Nephron progenitor cell (in vitro differentiated cells): ENCODE measurements around the gene CPED1.
"Not testable (repeated sequence)": the region's sequence is repeated elsewhere in the genome, so short reads cannot be mapped to it uniquely, and the experiment has no call there.

Experiments
- DNase-seq: peaks from one replicate; pipeline ENCODE4 v3.0.0; 2021
- H3K27ac Mint-ChIP-seq: 2 replicates; pipeline ENCODE4 v1.8.0; 2021; ENCODE audit warnings: mild to moderate bottlenecking, moderate library complexity, mixed read lengths
- H3K27me3 Mint-ChIP-seq: 2 replicates; pipeline ENCODE4 v1.8.0; 2021; ENCODE audit warnings: mild to moderate bottlenecking, low read depth, mixed read lengths; ENCODE audit not compliant: poor library complexity
- H3K36me3 Mint-ChIP-seq: 2 replicates; pipeline ENCODE4 v1.8.0; 2021; ENCODE audit warnings: low read depth, mixed read lengths
- H3K4me1 Mint-ChIP-seq: 2 replicates; pipeline ENCODE4 v1.8.0; 2021; ENCODE audit warnings: mixed read lengths
- H3K4me3 Mint-ChIP-seq: 2 replicates; pipeline ENCODE4 v1.8.0; 2021; ENCODE audit warnings: mild to moderate bottlenecking, moderate library complexity, mixed read lengths
- H3K9me3 Mint-ChIP-seq: 2 replicates; pipeline ENCODE4 v1.8.0; 2021; ENCODE audit warnings: mild to moderate bottlenecking, moderate library complexity, mixed read lengths
- CTCF ChIP-seq: fragments of 200-600 bp; sonication (generic); IDR thresholded peaks from 2 replicates; pipeline ENCODE4 v1.5.0; 2021; ENCODE audit warnings: antibody characterized with exemption

Gene CPED1

DNA sequence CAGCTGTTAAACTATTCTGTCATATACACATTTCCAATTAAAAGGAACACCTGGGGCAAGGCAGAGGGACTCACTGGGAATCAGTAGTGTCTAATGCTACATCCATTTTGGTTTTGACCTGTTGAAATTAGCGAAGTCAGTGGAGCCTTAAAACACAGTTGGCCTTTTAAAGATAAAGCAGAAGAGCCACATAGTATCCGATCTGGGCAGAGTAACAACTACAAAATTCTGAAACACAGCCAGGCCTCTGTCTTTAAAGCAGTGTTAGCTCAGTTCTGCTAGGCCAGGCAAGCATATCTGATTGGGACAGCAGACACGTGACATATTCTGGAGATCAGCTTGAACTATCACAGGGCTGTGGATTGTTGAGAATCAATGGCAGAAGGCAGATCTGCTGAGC, 222.7 kb downstream of the CPED1 start:
- no peaks in the 10 kb centered on the region for H3K9me3 Mint-ChIP-seq
- no peak overlapping the region for H3K27ac Mint-ChIP-seq
- no peaks in the 10 kb centered on the region for H3K36me3 Mint-ChIP-seq
- no peak overlapping the region for H3K4me3 Mint-ChIP-seq
- H3K4me1 Mint-ChIP-seq = no peaks in the 10 kb centered on the region
- peaks cover 3% of the 10 kb centered on the region for H3K27me3 Mint-ChIP-seq
- no peak for TF ChIP-seq CTCF
- no peak for DNase-seq

DNA sequence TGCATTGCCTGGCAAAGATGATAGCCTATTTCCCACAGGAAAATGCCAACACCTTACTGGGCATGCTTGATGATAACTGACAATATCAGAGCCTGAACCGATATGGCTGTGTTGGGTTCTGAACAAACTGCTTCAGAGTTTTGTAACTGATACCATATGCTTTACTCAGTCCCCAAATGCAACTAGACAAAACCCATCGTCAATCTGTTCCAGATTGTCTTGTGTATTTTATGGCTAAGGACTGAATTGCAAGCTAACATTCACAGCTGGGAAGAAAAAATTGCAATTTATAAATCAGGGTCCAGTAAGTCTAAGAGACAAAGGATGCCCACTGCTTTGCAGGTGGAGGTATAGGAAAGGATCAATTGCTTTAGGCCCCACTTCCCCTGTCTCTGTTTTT, 223.5 kb downstream of the CPED1 start:
- H3K4me1 Mint-ChIP-seq = no peaks in the 10 kb centered on the region
- H3K27ac Mint-ChIP-seq = no peak overlapping the region
- no peaks in the 10 kb centered on the region for H3K36me3 Mint-ChIP-seq
- no peak overlapping the region for H3K4me3 Mint-ChIP-seq
- H3K27me3 Mint-ChIP-seq = peaks cover 3% of the 10 kb centered on the region
- TF ChIP-seq CTCF = no peak
- DNase-seq = no peak
- H3K9me3 Mint-ChIP-seq = no peaks in the 10 kb centered on the region

DNA sequence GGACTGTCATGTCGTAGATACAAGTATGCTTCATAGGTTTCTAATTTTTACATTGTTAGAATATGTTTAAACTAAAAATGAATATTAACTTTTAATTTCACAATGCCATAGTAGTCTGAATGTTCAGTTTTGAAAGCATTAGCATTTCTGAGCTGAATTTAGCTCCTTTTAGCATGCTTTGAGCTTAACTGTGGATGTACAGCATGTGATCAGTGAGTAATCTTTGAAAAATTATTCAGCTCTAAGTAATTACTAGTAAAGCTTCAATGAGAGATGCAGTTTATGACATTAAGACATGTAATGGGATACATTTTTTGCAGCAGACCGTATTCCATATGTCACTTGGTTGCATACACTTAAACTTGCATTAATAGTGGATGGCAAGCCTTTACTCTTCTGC, 226.1 kb downstream of the CPED1 start:
- TF ChIP-seq CTCF = no peak
- no peaks in the 10 kb centered on the region for H3K4me1 Mint-ChIP-seq
- H3K36me3 Mint-ChIP-seq = no peaks in the 10 kb centered on the region
- no peaks in the 10 kb centered on the region for H3K9me3 Mint-ChIP-seq
- no peak for DNase-seq
- peaks cover 3% of the 10 kb centered on the region for H3K27me3 Mint-ChIP-seq
- H3K27ac Mint-ChIP-seq = no peak overlapping the region
- no peak overlapping the region for H3K4me3 Mint-ChIP-seq

GRCh38 chr7:121219026-121219425, 230.5 kb downstream of the CPED1 start:
- Mint-ChIP-seq H3K9me3 (peaks cover 23% of the 10 kb centered on the region), H3K36me3 (no peaks in the 10 kb centered on the region), H3K4me3 (no peak overlapping the region), H3K4me1 (no peaks in the 10 kb centered on the region), H3K27ac (no peak overlapping the region), H3K27me3 (peaks cover 3% of the 10 kb centered on the region)
- no peak for DNase-seq
- no peak for TF ChIP-seq CTCF

- H3K4me1 Mint-ChIP-seq, H3K27me3 Mint-ChIP-seq, H3K27ac Mint-ChIP-seq, DNase-seq, H3K36me3 Mint-ChIP-seq, H3K4me3 Mint-ChIP-seq: not testable (repeated sequence)
- peaks cover 26% of the 10 kb centered on the region for H3K9me3 Mint-ChIP-seq
Measured at GRCh38 chr7:121221108-121221507, 232.6 kb downstream of the CPED1 start.

DNA sequence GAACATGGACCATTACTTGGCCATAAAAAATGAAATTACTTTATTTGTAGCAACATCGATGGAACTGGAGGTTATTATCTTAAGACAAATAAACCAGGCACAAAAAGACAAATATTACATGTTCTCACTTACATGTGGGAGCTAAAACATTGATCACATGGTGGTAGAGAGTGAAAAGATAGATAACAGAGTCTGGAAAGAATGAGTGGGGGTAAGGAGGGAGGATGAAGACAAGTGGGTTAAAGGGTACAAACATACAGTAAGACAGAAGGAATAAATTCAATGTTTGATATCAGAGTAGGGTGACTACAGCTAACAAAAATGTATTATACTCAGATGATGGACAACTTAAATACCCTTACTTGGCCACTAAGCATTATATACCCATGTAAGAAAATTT, 240.3 kb downstream of the CPED1 start:
- no peak for TF ChIP-seq CTCF
- Mint-ChIP-seq H3K4me1 (no peaks in the 10 kb centered on the region), H3K4me3 (no peak overlapping the region)

More for the DNA sequence above, 240.3 kb downstream of the CPED1 start:
- peaks cover 2% of the 10 kb centered on the region for H3K27me3 Mint-ChIP-seq
- no peak for DNase-seq
- no peak overlapping the region for H3K27ac Mint-ChIP-seq
- H3K9me3 Mint-ChIP-seq = peaks cover 6% of the 10 kb centered on the region
- H3K36me3 Mint-ChIP-seq = no peaks in the 10 kb centered on the region
